Measurements from ENCODE around the gene OR8B12. TPM values are rescaled to one million over a fixed set of nuclear protein-coding genes. Genes with fewer than 3 reads are reported as not detected.

The OR8B12 gene
- total and polyA plus RNA-seq, 2 donors (not counting 1 experiment from before 2014, with no cell fraction given), result not detected

DNA sequence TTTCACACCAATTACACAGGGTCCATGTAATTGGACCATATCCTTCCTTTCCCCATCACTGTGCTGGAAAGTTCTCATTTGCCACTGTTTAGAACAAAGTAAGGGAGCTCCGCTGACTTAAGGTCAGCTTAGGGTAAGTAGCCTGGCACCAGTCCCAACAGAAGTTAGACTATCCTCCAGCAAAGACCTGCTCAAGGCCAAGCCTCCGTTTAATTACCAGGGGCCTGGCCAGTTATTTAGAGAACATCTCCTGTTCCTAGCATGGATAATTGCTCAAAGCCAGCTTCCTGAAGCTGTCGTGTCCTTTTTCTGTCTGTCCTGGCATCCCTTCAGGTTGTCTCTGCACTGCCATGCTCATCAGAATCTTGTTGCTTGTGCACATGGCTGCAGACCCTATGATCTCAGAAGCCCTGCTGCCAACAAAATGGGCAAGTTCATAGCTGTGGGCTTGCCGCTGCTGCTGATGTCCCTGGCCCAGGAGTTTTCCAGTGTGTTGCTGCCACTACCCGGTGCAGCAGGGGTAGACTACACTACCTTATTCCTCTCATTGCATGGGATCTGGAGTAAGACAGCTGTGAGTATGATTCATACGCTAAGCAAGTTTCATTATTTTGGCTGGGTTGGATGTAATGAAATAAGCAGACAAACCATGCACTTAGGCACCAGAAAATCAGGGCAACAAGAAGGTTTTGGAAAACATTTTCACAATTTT lies 34.4 kb upstream of the OR8B12 start:
- POLR2A ChIA-PET, result no interaction called here
- WGBS (ENCODE audit: insufficient coverage), result 92% methylated on average over 4 of the region's 6 CpGs

GRCh38 chr11:124570160-124570559 lies 26.7 kb upstream of the OR8B12 start:
- Histone ChIP-seq H3K27me3 (replicated peaks in 1 of 4; ENCODE audit: control extremely low read depth in 1 of 4, control insufficient read depth in 3 of 4, insufficient read depth in 4 of 4, low read length in 3 of 4) (peaks cover 0 to 3% (median 0%) of the 10 kb centered on the region in 4 experiments), H3K9ac (ENCODE audit: low read length) (no peak overlapping the region), H3K27ac (ENCODE audit: low read length in 2 of 2) (no peak overlapping the region), H3K4me3 (ENCODE audit: control extremely low read depth in 1 of 5, extremely low read depth in 1 of 5, insufficient read depth in 1 of 5, low read depth in 2 of 5, low read length in 4 of 5) (no peak overlapping the region), H2AFZ (ENCODE audit: insufficient read depth, low read depth, low read length, poor library complexity, severe bottlenecking) (no peak overlapping the region), H3K9me3 (ENCODE audit: control extremely low read depth in 1 of 3, control insufficient read depth in 2 of 3, insufficient read depth in 1 of 3, low read length in 2 of 3) (no peaks in the 10 kb centered on the region), H4K20me1 (ENCODE audit: control insufficient read depth, insufficient read depth, low read length, poor library complexity, severe bottlenecking) (no peaks in the 10 kb centered on the region), H3K4me1 (ENCODE audit: control insufficient read depth in 2 of 2, insufficient read depth in 2 of 2, low read length in 2 of 2) (no peaks in the 10 kb centered on the region), H3K36me3 (replicated peaks in 1 of 2; ENCODE audit: control extremely low read depth in 1 of 2, control insufficient read depth in 1 of 2, extremely low read depth in 1 of 2, insufficient read depth in 2 of 2, low read length in 1 of 2) (no peaks in the 10 kb centered on the region), H3K4me2 (replicated peaks; ENCODE audit: low read depth, low read length, poor library complexity, severe bottlenecking) (no peak overlapping the region), H3K79me2 (ENCODE audit: control insufficient read depth, insufficient read depth, low read length) (no peaks in the 10 kb centered on the region)
- Mint-ChIP-seq H3K9me3 (ENCODE audit: insufficient read depth) (no peaks in the 10 kb centered on the region), H3K27ac (no peak overlapping the region), H3K4me1 (no peaks in the 10 kb centered on the region), H3K4me3 (no peak overlapping the region), H3K27me3 (peaks cover 27% of the 10 kb centered on the region)
- ChIA-PET CTCF (no interaction called here), POLR2A (no interaction called here)
- 89% methylated on average over 6 of the region's 7 CpGs for WGBS (ENCODE audit: insufficient coverage)
- TF ChIP-seq, protein P1, sequence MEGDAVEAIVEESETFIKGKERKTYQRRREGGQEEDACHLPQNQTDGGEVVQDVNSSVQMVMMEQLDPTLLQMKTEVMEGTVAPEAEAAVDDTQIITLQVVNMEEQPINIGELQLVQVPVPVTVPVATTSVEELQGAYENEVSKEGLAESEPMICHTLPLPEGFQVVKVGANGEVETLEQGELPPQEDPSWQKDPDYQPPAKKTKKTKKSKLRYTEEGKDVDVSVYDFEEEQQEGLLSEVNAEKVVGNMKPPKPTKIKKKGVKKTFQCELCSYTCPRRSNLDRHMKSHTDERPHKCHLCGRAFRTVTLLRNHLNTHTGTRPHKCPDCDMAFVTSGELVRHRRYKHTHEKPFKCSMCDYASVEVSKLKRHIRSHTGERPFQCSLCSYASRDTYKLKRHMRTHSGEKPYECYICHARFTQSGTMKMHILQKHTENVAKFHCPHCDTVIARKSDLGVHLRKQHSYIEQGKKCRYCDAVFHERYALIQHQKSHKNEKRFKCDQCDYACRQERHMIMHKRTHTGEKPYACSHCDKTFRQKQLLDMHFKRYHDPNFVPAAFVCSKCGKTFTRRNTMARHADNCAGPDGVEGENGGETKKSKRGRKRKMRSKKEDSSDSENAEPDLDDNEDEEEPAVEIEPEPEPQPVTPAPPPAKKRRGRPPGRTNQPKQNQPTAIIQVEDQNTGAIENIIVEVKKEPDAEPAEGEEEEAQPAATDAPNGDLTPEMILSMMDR (IDR thresholded peaks at IDR 0.05), result no peak
- no peak for TF ChIP-seq EZH2 (IDR thresholded peaks at IDR 0.05; ENCODE audit: borderline replicate concordance, insufficient read depth, low read depth, low read length, poor library complexity, severe bottlenecking)
- ATAC-seq (ENCODE audit: low read depth), result no peak
- no peak for DNase-seq
- intact Hi-C loops (cut with micrococcal nuclease), result no loop called here

More for the DNA sequence above, 34.4 kb upstream of the OR8B12 start:
- no peak overlapping the region for H3K4me2 ChIP-seq (replicated peaks; ENCODE audit: low read depth, low read length, poor library complexity, severe bottlenecking)
- peaks cover 0 to 3% (median 0%) of the 10 kb centered on the region in 4 experiments for H3K27me3 ChIP-seq (replicated peaks in 1 of 4; ENCODE audit: control extremely low read depth in 1 of 4, control insufficient read depth in 3 of 4, insufficient read depth in 4 of 4, low read length in 3 of 4)
- H3K4me3 ChIP-seq (ENCODE audit: control extremely low read depth in 1 of 5, extremely low read depth in 1 of 5, insufficient read depth in 1 of 5, low read depth in 2 of 5, low read length in 4 of 5), result no peak overlapping the region
- H3K27ac Mint-ChIP-seq, result no peak overlapping the region
- peaks cover 24% of the 10 kb centered on the region for H3K27me3 Mint-ChIP-seq
- intact Hi-C loops (cut with micrococcal nuclease), result no loop called here
- CTCF ChIA-PET, result no interaction called here
- no peak overlapping the region for H3K27ac ChIP-seq (ENCODE audit: low read length in 2 of 2)
- no peaks in the 10 kb centered on the region for H3K4me1 Mint-ChIP-seq
- TF ChIP-seq, protein P1 (IDR thresholded peaks at IDR 0.05), result no peak
- no peak for TF ChIP-seq EZH2 (IDR thresholded peaks at IDR 0.05; ENCODE audit: borderline replicate concordance, insufficient read depth, low read depth, low read length, poor library complexity, severe bottlenecking)
- H3K4me1 ChIP-seq (ENCODE audit: control insufficient read depth in 2 of 2, insufficient read depth in 2 of 2, low read length in 2 of 2), result no peaks in the 10 kb centered on the region
- H3K4me3 Mint-ChIP-seq, result no peak overlapping the region
- no peaks in the 10 kb centered on the region for H4K20me1 ChIP-seq (ENCODE audit: control insufficient read depth, insufficient read depth, low read length, poor library complexity, severe bottlenecking)
- no peaks in the 10 kb centered on the region for H3K9me3 ChIP-seq (ENCODE audit: control extremely low read depth in 1 of 3, control insufficient read depth in 2 of 3, insufficient read depth in 1 of 3, low read length in 2 of 3)
- H3K9me3 Mint-ChIP-seq (ENCODE audit: insufficient read depth), result no peaks in the 10 kb centered on the region
- ATAC-seq (ENCODE audit: low read depth) (no peak), DNase-seq (no peak)
- no peak overlapping the region for H2AFZ ChIP-seq (ENCODE audit: insufficient read depth, low read depth, low read length, poor library complexity, severe bottlenecking)
- no peaks in the 10 kb centered on the region for H3K36me3 ChIP-seq (replicated peaks in 1 of 2; ENCODE audit: control extremely low read depth in 1 of 2, control insufficient read depth in 1 of 2, extremely low read depth in 1 of 2, insufficient read depth in 2 of 2, low read length in 1 of 2)
- H3K9ac ChIP-seq (ENCODE audit: low read length), result no peak overlapping the region
- no peaks in the 10 kb centered on the region for H3K79me2 ChIP-seq (ENCODE audit: control insufficient read depth, insufficient read depth, low read length)
